DMS53 (cell line): Measurements from ENCODE around the gene ADAR.
A peak's percentile ranks its signal among the peaks of the same experiment; 100 is the strongest.

Experiments
- DNase-seq: peaks from one replicate; lab custom pipeline; 2025; lab: John Stamatoyannopoulos, UW

Gene ADAR

GRCh38 chr1:154558720-154559465 lies 49.1 kb downstream of the ADAR start:
- DNase-seq, result peak; percentile 100

DNA sequence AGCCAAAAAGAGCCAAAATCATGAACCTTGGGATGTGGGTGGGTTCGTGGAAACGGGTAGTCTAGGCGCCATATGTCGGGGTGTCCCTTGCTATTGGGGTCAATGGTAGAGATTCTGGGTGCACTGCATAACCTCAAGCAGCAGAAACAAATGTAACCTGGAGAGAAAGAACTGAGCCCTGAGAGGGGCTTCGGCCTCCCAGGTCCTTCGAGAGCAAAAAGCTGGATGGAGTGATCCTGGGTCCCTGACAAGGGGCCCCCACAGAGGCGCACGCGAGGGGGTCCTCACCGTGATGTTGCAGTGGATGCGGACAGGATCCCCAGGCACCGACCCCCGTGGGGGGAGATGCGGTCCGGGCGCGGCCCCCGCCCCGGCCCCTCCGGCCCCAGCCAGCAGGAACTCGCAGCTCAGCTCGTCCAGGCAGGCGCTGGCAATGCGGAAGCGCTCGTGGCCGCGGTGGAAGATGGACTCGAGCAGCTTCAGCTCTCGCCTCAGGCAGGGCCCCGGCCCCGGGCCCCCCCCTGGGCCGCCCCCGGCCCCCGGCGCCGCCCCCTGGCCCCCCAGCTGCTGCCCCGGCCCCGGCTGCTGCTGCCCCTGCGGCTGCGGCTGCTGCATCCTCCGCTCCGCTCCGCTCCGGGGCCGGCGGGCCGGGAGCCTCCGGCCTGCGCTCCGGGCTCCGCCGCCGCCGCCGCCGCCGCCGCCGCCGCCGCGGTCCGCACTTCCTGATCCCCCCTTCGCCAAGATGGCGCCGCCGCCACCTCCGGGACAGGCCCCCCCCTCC lies 49.9 kb downstream of the ADAR start, which contains the start of gene UBE2Q1:
TSS of gene UBE2Q1 (minus strand) at position 724 of the 781 bp plus-strand sequence. CDS start at position 615, 109 bp downstream.
- DNase-seq, result peak; percentile 69

- no peak for DNase-seq
Observed at GRCh38 chr1:154557248-154557938, 50.6 kb downstream of the ADAR start.

GRCh38 chr1:154556422-154556821 lies 51.6 kb downstream of the ADAR start:
- no peak for DNase-seq

GRCh38 chr1:154553056-154554030 lies 54.6 kb downstream of the ADAR start:
- DNase-seq, result no peak

DNA sequence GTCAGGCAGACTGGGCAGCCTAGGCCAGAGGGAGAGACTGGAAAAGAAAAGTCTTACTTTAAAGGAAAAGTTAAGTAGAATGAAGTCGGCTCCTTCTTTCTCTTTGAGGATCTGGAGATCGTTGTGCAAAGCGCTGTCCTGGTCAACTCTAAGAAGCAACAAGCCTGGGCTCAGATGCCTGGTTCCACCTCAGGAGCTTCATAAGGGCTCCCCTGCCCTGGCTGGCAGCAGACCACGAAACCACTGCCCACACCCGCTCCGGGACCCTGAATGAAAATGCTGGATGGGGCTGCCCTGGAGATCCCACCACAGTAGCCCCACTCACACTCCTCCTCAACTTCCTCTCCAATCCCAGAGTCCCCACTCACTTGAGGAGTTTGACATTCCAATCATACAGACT lies 56.0 kb downstream of the ADAR start:
- DNase-seq, result no peak

GRCh38 chr1:154551474-154551873 lies 56.5 kb downstream of the ADAR start:
- no peak for DNase-seq

DNA sequence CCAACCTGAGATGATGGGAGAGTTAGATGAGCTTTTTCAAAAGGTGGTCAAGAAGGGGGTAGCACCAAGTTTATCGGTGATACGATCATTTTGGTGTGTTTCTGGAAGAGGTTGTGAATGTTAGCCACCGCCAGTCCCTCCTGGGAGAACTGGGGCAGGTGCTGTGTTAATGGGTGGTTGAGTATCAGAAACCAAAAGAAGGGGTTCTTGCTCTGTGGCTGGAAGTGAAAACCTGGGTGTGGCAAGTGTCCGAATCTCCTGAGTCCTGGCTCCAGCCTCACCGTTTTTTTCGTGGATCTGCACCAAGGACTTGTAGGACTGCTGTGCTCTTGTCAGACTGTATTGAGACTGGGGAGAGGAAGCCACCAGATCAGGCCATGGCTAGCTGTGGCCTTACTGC lies 57.3 kb downstream of the ADAR start:
- no peak for DNase-seq

- DNase-seq, result no peak
Observed at GRCh38 chr1:154550070-154550469, 57.9 kb downstream of the ADAR start.

- DNase-seq, result no peak
Observed at GRCh38 chr1:154549202-154549770, 58.7 kb downstream of the ADAR start.

DNA sequence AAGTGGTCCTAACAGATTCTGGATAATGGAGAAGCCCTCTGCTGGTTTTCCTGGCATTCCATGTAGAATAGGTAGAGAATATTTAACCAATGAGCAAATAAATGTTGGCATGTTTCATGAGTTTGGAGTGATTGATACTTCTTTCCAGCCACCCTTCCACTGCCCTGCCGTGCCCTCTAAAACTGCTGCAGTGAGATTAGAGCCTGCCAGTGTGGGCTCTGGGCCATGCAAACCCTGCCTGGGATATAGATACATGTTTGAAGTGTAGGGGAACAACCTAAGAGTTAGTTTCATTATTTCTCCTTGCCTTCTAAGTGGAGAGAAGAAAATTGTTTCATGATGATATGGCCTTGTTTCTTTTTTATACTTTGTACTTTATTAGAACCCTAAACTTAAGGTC lies 60.0 kb downstream of the ADAR start:
- DNase-seq, result no peak

DNA sequence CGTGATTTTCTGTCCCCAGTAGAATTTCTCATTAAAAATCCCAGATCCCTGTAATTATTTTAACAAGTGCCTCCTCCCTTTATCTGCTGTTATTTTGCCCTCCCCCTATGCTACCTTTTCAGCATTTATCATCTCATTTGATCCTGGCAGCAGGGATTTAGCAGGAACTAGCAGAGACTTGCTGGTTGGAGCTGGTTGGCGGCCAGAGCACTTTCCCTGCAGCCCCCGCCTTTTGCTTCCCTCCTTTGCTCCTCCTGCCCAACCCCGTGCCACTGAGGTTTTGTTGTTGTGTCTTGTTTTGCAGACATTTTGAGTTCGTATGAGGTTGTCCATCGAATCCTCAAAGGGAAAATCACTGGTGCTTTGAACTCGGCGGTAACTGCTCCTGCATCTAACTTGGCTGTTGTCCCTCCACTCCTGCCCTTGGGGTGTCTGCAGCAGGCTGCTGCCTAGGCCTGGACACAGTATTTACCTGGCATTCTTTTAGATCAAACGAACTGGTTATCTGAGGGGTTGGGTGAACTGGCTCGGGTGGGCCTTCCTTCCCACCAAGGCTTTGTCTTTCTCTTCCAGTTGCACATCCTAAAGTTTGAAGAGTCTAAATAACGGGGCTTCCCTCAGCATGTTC lies 60.8 kb downstream of the ADAR start:
- DNase-seq, result no peak

- peak; percentile 91 for DNase-seq
Observed at GRCh38 chr1:154546264-154547063, 61.5 kb downstream of the ADAR start.

DNA sequence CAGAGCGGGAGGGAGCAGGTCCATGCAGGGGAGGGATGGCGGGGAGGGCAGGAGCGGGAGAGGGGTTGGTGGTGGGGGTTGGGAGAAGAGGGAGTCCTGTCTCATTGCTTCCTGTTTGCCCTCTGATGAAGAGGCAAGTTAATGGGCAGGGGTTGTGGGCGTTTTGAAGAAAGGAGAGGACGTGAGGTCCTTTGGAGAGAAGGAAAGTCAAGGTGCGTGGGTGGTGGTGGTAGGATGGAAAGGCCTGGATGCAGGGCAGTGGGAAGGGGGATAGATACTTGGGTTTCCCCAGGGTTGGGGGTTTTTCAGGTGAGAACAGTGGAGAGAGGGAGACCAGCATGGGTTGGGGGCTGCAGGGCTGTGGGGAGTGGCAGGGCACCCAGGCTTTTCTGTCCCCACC lies 66.8 kb downstream of the ADAR start:
- DNase-seq, result no peak

- peak; percentile 51 for DNase-seq
Observed at GRCh38 chr1:154539486-154540483, 68.2 kb downstream of the ADAR start.

DNA sequence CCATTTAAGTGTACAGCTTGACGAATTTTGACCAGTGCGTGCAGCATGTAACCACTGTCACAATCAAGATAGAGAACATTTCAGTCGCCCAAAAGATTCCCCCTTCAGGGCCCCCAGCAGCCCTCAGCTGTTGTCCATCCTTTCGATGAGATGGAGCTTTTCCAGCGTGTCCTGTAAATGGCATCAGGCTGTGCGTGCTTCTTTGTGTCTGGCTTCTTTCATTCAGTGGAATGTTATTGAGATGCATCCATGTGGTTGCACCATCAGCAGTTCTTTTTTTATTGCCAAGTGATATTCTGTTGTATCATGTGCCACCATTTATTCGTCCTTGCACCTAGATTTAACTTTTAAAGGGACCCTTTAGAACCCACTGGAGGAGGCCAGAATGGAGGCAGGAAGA lies 71.4 kb downstream of the ADAR start:
- DNase-seq, result no peak

DNA sequence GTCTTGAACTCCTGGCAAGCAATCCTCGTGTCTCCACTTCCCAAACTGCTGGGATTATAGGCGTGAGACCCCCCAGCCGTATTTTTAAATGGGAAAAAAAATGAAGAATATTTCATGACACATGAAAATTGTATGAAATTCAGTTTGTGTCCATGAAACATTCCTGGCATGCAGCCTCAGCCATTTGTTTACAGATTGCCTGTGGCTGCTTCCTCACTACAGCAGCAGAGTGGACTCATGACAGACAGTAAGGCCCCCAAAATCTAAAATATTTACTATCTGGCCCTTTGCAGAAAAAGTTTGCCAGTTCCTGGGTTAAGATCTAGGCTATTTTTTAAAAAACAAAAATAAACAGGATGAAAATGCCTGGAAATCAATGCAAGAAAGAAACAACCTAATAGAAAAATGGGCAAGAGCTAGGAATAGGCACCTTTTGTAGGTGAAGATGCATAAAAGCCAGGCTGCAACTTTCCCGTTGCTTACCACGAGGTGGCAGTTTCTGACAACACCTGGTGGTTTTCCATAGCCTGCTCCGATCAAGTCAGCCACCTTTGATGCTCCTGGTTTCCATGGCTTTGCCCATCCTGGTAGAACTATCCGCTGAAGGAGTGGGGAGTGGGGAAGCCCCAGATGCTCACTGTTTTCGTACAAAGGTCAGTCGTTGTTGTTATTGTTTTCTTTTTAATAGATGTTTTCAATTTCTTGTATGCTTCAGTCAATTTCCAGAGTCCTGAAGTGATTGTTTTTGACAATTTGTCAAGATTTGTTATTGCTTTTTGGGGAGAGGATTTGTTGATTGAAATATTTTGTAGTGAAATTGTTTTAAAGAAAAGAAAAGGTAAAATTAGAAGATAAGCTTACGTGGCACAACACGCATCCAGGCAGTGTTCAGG lies 73.8 kb downstream of the ADAR start:
- peak; percentile 86 for DNase-seq
